ENCODE results near the gene SMYD3.

GRCh38 chr1:245874942-245875580 lies 632.0 kb downstream of the SMYD3 start:
- TF ChIP-seq CTCF (conservative IDR thresholded peaks at IDR 0.05; ENCODE audit: low read depth, low read length), result no peak
- TF ChIP-seq CEBPB (IDR thresholded peaks at IDR 0.05; ENCODE audit: low read depth, low read length), result no peak
- TF ChIP-seq POLR2A (IDR thresholded peaks at IDR 0.05; ENCODE audit: low read depth, low read length), result no peak
- no peak for TF ChIP-seq SMC3 (IDR thresholded peaks at IDR 0.05; ENCODE audit: low read depth, low read length)
- TF ChIP-seq USF2 (IDR thresholded peaks at IDR 0.05; ENCODE audit: low read depth, low read length), result no peak
- peak; percentile 3; the same call in 1 of the 2 replicates for TF ChIP-seq RAD21 (IDR thresholded peaks at IDR 0.05; ENCODE audit: low read length)
- TF ChIP-seq RCOR1 (IDR thresholded peaks at IDR 0.05; ENCODE audit: insufficient replicate concordance, low read length), result peak; percentile 30
- TF ChIP-seq MAFK (IDR thresholded peaks at IDR 0.05; ENCODE audit: low read depth, low read length), result peak; percentile 33; the same call in 1 of the 2 replicates
- peak; percentile 91 for TF ChIP-seq MXI1 (IDR thresholded peaks at IDR 0.05; ENCODE audit: borderline replicate concordance, low read depth, low read length)
- no peak; the same call in 1 of the 2 replicates for TF ChIP-seq MAZ (IDR thresholded peaks at IDR 0.05; ENCODE audit: borderline replicate concordance, low read depth, low read length)
